HepG2 (cell line): ENCODE results near the gene FGFR4. TPM values are rescaled to one million over a fixed set of nuclear protein-coding genes. Genes with fewer than 3 reads are reported as not detected.

Source experiments
- ATF7-NPFF ChIP-seq: sonication (generic); formaldehyde crosslinking; IDR thresholded peaks from 2 replicates; pipeline ENCODE4 v1.8.1; 2023; ENCODE audit warnings: mild to moderate bottlenecking, low read depth, missing genetic modification reagents, moderate library complexity
- BHLHE40 ChIP-seq: IDR thresholded peaks from 2 replicates; pipeline ENCODE4 v1.6.1; 2011; ENCODE audit warnings: low read length, improper control_type of control experiment
- CEBPB ChIP-seq: IDR thresholded peaks from 2 replicates; pipeline ENCODE4 v1.6.1; 2011; ENCODE audit warnings: low read depth, low read length, improper control_type of control experiment, borderline replicate concordance
- ETV6 ChIP-seq: sonication (generic); formaldehyde crosslinking; conservative IDR thresholded peaks from 2 replicates; pipeline ENCODE4 v1.4.0; 2020; ENCODE audit warnings: missing genetic modification reagents
- FOXP1 ChIP-seq, 2 experiments: fragments of 450-650 bp in 1 of 2; IDR thresholded peaks; 2 replicates each; pipeline ENCODE4 v1.6.1; 2017 to 2018; ENCODE audit warnings: antibody characterized with exemption in 1 of 2
- GPBP1L1 ChIP-seq: sonication (generic); formaldehyde crosslinking; IDR thresholded peaks from 2 replicates; pipeline ENCODE4 v1.5.0; 2020; ENCODE audit warnings: mild to moderate bottlenecking, missing genetic modification reagents
- MED13 ChIP-seq: sonication (generic); formaldehyde crosslinking; IDR thresholded peaks from 2 replicates; pipeline ENCODE4 v1.5.0; 2020; ENCODE audit warnings: missing genetic modification reagents
- NFRKB ChIP-seq: fragments of 450-650 bp; IDR thresholded peaks from 2 replicates; pipeline ENCODE4 v1.6.1; 2017
- NR1H2 ChIP-seq: sonication (generic); formaldehyde crosslinking; IDR thresholded peaks from 2 replicates; pipeline ENCODE4 v1.8.1; 2022; ENCODE audit warnings: low read depth, missing genetic modification reagents, borderline replicate concordance
- PHB2 ChIP-seq: fragments of 450-650 bp; IDR thresholded peaks from 2 replicates; pipeline ENCODE4 v1.6.1; 2018; ENCODE audit not compliant: partially characterized antibody
- REPIN1 ChIP-seq: sonication (generic); formaldehyde crosslinking; IDR thresholded peaks from 2 replicates; pipeline ENCODE4 v1.8.0; 2022; ENCODE audit warnings: missing genetic modification reagents, low read depth, mild to moderate bottlenecking, borderline replicate concordance
- TBP ChIP-seq: sonication (generic); formaldehyde crosslinking; IDR thresholded peaks from 2 replicates; pipeline ENCODE4 v1.5.0; 2020; ENCODE audit warnings: missing genetic modification reagents
- ZNF101 ChIP-seq: sonication (generic); formaldehyde crosslinking; IDR thresholded peaks from 2 replicates; pipeline ENCODE4 v1.4.0; 2020; ENCODE audit warnings: mild to moderate bottlenecking, low read depth, missing genetic modification reagents, borderline replicate concordance
- ZNF20 ChIP-seq: sonication (generic); formaldehyde crosslinking; IDR thresholded peaks from 2 replicates; pipeline ENCODE4 v1.4.0; 2020; ENCODE audit warnings: mild to moderate bottlenecking, moderate library complexity, missing genetic modification reagents
- ZNF501 ChIP-seq: sonication (generic); formaldehyde crosslinking; IDR thresholded peaks from 2 replicates; pipeline ENCODE4 v1.5.1; 2020; ENCODE audit warnings: mild to moderate bottlenecking, moderate library complexity, missing genetic modification reagents
- ZNF660 ChIP-seq: sonication (generic); formaldehyde crosslinking; IDR thresholded peaks from 2 replicates; pipeline ENCODE4 v1.5.1; 2020; ENCODE audit warnings: mild to moderate bottlenecking, low read depth, missing genetic modification reagents, borderline replicate concordance
- ZNF691 ChIP-seq: sonication (generic); formaldehyde crosslinking; IDR thresholded peaks from 2 replicates; pipeline ENCODE4 v1.4.0; 2020; ENCODE audit warnings: missing genetic modification reagents, low read depth, mild to moderate bottlenecking, borderline replicate concordance
- ZNF800 ChIP-seq: sonication (generic); formaldehyde crosslinking; IDR thresholded peaks from 2 replicates; pipeline ENCODE4 v1.4.0; 2020; ENCODE audit warnings: missing genetic modification reagents
- polyA plus RNA-seq, 8 experiments: library from polyadenylated mRNA; depleted of rRNA in 3 of 8; stranded (reverse) in 7 of 8; unstranded in 1 of 8; fragments of >200 nt; fragmentation: Illumina TruSeq in 4 of 8; extraction: Trizol in 4 of 8; gene quantifications; 2 replicates each; pipeline versions ENCODE4 v1.2.1 to v1.2.3, GENCODE V29; 2011 to 2016; ENCODE audit warnings: low read depth in 4 of 8, missing spikeins in 1 of 8, mixed read lengths in 1 of 8; ENCODE audit not compliant: insufficient read depth in 1 of 8
- total RNA-seq, 5 experiments: library from RNA; depleted of rRNA; stranded (reverse); fragments of >200 nt; fragmentation: Illumina TruSeq; extraction: Trizol; gene quantifications; 2 replicates each; pipeline ENCODE4 v1.2.3, GENCODE V29; 2016; ENCODE audit warnings: low read depth in 1 of 5
- TF ChIP-seq, protein P1 (sequence below): IDR thresholded peaks from 2 replicates; pipeline ENCODE4 v1.6.1; 2016
- TF ChIP-seq, protein P2 (sequence below): sonication (generic); IDR thresholded peaks from 2 replicates; pipeline ENCODE4 v1.6.1; 2016; ENCODE audit warnings: low read depth, borderline replicate concordance
- TF ChIP-seq, protein P3 (sequence below): sonication (generic); formaldehyde crosslinking; IDR thresholded peaks from 2 replicates; pipeline ENCODE4 v1.5.0; 2020; ENCODE audit warnings: missing genetic modification reagents

The FGFR4 gene
- total and polyA plus RNA-seq, 2 of the 13 experiments (the other 11 are each of a cell fraction or from before 2014, with no cell fraction given): 129 to 219 TPM

GRCh38 chr5:177086654-177087397 is at the start of gene FGFR4 (continued):
- TF ChIP-seq BHLHE40 (peak; percentile 28; the same call in 1 of the 2 replicates), GPBP1L1 (CRISPR knock-in tag) (no peak), ZNF800 (CRISPR knock-in tag) (peak; percentile 86), ZNF20 (CRISPR knock-in tag) (peak; percentile 59), ZNF501 (peak; percentile 71; the same call in 1 of the 2 replicates), ZNF660 (no peak), REPIN1 (CRISPR knock-in tag) (peak; percentile 58), TBP (CRISPR knock-in tag) (0 out of 2 replicates have a peak, but pooled peaks have one; percentile 66), NR1H2 (0 out of 2 replicates have a peak, but pooled peaks have one; percentile 0), FOXP1 (IDR thresholded peaks at IDR 0.05) (no peak), FOXP1 (CRISPR knock-in tag; IDR thresholded peaks at IDR 0.05) (no peak), NFRKB (no peak), PHB2 (no peak), MED13 (CRISPR knock-in tag) (peak; percentile 92; the same call in 1 of the 2 replicates), ZNF101 (CRISPR knock-in tag) (no peak), ZNF691 (CRISPR knock-in tag) (peak; percentile 68), CEBPB (no peak), ETV6 (CRISPR knock-in tag) (peak; percentile 74), ATF7-NPFF (peak; percentile 82)
- TF ChIP-seq, protein P1, sequence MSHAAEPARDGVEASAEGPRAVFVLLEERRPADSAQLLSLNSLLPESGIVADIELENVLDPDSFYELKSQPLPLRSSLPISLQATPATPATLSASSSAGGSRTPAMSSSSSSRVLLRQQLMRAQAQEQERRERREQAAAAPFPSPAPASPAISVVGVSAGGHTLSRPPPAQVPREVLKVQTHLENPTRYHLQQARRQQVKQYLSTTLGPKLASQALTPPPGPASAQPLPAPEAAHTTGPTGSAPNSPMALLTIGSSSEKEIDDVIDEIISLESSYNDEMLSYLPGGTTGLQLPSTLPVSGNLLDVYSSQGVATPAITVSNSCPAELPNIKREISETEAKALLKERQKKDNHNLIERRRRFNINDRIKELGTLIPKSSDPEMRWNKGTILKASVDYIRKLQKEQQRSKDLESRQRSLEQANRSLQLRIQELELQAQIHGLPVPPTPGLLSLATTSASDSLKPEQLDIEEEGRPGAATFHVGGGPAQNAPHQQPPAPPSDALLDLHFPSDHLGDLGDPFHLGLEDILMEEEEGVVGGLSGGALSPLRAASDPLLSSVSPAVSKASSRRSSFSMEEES (CRISPR knock-in tag): peak; percentile 90
- TF ChIP-seq, protein P2, sequence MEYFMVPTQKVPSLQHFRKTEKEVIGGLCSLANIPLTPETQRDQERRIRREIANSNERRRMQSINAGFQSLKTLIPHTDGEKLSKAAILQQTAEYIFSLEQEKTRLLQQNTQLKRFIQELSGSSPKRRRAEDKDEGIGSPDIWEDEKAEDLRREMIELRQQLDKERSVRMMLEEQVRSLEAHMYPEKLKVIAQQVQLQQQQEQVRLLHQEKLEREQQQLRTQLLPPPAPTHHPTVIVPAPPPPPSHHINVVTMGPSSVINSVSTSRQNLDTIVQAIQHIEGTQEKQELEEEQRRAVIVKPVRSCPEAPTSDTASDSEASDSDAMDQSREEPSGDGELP: peak; percentile 50; the same call in 1 of the 2 replicates
- TF ChIP-seq, protein P3, sequence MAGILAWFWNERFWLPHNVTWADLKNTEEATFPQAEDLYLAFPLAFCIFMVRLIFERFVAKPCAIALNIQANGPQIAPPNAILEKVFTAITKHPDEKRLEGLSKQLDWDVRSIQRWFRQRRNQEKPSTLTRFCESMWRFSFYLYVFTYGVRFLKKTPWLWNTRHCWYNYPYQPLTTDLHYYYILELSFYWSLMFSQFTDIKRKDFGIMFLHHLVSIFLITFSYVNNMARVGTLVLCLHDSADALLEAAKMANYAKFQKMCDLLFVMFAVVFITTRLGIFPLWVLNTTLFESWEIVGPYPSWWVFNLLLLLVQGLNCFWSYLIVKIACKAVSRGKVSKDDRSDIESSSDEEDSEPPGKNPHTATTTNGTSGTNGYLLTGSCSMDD (CRISPR knock-in tag): no peak
